NCI-H146 (cell line): Measurements from ENCODE around the gene FYTTD1.

Experiments
- DNase-seq: peaks from one replicate; lab custom pipeline; 2025; lab: John Stamatoyannopoulos, UW

The FYTTD1 gene

GRCh38 chr3:197836244-197836643 is 86.6 kb downstream of the FYTTD1 start:
- DNase-seq: no peak
